NCI-H2196 (cell line): ENCODE results near the gene ZBTB47.

Experiments
- DNase-seq: peaks from one replicate; lab custom pipeline; 2025; ENCODE audit not compliant: unreplicated experiment; lab: John Stamatoyannopoulos, UW

The ZBTB47 gene

DNA sequence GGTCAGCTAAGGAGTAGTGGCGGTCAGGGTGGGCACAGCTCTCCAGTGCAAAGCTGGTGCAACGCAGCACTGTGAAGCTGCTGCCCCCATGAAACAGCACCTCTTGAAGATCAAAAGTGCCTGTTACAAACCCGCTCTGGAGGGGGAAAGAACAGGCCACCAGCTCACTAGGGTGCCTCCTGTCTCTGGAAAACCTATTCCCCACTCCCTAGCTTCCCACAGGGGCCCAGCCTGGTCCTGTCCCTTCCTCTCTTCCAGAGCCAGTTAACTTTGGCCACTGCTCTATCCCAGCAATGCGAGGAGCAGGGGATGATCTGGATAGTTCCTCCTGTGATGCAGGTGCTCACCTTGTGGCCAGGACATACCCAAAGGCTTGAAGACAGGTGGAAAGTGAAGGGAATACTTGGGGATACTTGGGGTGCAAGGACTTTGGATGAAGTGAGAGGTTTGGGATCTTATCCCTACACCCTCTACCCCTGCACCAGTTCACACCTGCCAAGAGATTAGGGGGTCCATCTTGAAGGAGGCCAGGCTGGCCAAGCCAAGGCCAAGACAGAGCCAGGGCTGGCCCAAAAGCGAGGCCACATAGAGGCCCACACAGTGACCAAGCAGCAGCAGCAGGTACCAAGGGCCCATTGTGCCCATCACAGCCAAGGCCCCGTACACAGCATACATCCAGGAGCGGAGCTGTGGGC, 44.9 kb downstream of the ZBTB47 start:
- DNase-seq, result no peak

DNA sequence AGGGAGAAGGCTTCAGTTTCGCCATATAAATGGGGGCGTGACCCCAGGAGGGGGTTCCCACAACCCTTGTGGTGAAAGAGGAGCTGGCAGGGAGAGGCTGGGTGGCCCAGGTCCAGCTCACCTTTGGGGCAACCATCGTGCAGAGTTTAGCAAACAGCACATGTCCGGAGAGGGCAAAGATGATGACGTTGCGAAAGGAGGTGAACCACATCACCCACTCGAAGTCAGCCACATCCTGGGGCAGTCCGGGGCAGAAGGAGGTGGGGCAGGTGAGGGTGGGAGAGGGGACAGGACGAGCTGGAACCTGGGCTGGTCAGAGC, 45.4 kb downstream of the ZBTB47 start:
- DNase-seq, result no peak

- no peak for DNase-seq
Measured at GRCh38 chr3:42699511-42699971, 46.0 kb downstream of the ZBTB47 start.

GRCh38 chr3:42700366-42701288, 47.1 kb downstream of the ZBTB47 start:
- DNase-seq, result no peak

GRCh38 chr3:42701371-42702065, 48.0 kb downstream of the ZBTB47 start:
- DNase-seq, result no peak

DNA sequence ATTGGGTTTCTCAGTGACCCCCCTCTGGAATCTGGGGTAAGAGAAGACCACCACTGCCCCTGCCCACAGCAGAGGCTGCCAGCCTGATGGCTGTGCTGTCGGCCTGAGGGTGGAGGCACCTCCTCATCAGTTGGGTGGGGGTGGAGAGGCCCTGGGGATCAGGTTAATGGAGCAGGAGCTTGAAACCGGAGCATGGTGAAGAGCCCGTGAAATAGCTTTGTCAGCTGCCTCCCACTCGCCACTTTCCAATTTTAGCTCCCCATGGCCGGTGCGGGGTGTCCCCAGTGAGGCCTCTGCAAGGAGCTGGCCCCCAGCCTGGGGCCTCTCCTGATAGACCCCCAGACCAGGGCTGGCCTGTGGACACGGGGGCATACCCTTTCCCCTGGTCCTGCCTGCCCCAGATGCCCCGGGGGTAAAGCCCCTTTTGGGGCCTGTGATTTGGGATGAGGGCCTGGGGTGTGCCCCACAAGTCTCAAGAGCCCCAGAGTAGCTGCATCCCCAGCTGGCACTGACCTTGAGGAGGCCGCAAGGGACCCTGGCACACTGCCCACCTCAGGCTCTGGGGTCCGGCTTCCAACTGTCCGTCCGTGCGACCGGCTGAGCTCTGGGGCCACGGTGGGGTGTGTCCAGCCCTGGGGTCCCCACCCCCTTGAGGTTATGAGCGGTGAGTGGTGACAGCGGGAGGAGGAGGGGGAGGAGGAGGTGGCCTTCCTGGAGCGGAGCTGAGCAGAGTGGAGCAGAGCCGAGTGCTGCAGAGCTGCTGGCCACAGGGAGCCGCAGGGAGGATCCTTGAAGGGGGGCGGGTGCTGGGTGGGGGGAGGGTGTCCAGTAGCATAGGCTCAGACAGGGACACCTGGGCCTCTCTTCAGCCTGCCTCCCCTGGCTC, 48.8 kb downstream of the ZBTB47 start, which contains the start of gene HHATL:
Gene HHATL, minus strand, starts transcription at position 733 of the 886 bp plus-strand sequence. CDS start 1,972 bp downstream, outside the sequence.
- no peak for DNase-seq

DNA sequence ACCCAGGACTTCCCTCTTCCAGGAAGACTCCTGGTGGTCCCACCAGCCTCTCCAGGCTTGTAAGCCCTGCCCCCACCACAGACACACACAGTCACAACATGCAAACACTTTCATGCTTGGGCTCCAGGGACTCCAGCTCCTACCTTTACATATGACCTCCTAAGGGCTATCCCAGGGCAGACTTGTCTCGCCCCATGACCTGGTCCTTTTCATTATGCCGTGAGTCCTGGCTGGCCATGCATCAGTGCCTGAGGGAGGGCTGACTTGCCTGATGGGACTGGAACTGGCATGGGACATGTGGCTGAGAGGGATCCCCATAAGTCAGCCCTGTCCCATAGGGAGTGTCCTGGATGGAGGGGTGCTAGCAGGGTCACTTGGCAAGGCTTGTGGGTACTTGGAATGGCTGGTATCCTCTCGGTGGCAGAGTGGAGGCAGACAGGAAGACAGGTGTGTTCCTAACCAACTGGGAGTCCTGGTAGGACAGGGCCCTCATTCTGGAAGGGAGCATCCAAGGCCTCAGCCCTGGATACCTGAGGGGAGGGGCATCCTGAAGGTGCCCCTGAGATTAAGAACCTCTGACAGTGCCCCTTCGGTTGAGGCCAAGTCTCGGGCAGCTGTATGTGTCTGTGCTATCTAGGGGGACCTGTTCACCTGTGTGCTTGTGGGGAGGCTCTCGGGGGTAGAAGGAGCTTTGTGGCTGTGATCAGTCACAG, 49.6 kb downstream of the ZBTB47 start:
- no peak for DNase-seq

GRCh38 chr3:42703695-42704025, 50.2 kb downstream of the ZBTB47 start:
- DNase-seq, result no peak

DNA sequence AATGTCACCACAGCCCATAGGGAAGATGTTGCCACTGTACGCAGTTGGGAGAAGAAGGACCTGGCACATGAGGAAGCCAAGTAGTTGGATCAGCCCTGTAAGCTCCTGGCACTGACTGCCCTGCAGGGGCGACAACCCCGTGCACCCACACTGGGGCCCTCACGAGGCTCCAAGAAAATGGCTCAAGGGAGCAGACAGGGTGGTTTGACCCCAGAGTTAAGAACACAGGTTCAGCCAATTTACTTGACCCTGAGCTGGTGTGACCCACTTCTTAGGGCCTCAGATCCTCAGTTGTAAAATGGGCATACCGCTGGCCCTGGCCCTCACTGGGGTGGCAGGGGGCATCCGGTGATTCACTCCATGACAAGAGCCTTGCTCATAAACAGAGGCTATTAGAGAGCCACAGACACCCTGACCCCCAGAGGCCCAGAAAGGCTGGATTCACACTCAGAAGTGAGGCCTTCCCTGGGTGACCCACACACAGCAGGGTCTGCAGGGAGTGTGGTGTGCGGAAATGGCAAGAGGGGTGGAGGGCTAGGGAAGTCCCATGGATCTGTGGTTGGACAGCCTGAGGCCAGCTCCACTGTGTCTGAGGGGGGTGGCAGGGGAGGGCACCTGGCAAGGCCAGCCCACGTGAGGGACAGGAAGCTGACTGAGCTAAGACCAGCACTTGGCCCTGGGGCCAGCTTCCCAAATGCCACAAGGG, 50.8 kb downstream of the ZBTB47 start:
- DNase-seq, result no peak

DNA sequence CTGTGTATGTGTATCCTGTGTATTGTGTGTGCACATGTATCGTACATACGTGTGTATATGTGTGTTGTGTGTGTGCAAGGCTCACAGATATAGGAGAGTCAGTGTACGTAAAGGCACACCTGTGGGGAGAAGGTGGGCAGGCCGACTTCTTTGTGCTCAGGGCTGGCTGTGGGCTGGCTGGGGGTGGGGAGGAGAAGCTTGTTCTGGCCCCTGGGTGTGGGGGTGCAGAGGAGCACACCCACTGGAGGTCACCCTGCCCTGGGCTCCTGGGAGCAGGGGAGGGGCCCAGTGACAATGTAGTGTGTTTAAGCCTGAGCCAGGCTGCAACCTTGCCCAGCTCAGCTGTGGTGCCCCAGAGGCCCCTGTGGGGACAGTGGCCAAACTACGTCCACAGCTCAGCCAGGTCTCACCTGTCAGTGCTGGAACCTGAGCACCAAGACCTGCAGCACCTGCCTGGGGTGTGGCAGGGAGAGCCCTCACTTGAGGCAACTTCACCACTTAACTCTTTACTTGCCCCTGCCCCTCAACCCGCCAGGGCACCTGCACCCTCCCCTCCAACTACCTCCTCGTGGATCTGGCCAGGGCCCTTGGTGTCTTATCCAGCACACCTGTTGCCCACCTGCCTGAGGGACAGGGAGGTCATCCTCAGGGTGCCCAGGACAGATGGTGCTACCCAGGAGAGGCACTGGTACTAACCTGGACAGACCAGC, 51.7 kb downstream of the ZBTB47 start:
- no peak for DNase-seq

DNA sequence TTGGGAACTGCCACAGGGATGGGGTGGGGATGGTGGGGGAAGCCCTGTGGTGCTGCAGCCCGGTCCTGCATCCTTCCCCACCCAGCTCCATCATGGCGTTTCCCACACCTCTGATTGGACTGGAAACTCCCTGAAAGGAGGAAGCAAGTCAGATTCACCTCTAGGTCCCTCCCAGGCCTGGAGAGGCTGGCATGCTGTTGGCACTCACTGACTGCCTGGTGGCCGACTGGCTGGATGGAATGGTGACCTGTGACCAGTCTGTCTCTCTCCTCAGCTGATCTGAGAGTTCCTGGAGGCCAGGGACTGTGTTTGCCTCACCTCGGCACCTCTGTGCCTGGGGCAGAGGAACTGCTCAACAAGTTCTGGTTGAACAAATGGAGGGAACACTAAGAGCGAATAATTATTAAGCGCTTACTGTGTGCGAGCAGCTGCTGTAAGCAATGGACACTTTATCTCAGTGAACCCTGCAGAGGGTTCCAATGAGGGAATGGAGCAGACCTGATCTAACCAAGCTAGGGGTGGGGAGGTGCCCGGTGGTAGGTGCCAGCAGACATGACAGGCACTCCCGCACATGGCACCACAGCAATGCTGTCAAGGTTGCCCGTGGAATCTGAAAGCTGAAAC, 52.6 kb downstream of the ZBTB47 start:
- DNase-seq, result no peak

- DNase-seq, result no peak
Measured at GRCh38 chr3:42706721-42707619, 53.5 kb downstream of the ZBTB47 start.

DNA sequence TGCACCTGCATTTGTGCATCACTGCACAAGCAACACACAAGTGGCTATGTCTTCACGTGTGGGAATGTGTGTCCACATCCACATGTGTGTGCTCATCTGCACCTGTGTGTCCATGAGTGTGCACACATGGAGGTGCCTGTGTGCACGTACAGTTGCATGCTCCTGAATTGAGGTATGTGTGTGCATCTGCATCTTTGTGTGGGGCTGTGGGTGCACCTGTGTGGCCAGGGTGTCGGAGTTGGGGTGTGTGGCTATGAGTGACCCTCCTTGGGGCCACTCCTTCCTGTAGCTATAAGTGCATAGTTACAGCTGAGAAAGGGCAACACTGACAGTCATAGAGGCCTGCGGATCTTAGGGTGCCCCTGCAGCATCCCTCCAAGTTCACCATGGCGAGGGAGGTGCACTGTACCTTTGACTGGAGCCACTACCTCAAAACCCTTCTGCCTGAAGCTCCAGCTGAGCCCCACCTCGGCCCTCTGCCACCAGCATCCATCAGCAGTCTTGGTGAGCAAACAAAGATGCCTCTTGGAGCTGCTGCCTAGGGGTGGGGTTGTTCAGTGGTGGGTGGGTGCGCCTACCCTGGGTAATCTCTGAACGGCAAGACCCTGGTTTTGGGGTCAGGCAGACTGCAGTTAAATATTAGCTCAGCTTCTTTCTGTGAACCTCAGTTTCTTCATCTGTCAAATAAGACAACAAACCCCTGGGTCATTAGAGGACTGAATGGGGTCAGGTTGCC, 54.3 kb downstream of the ZBTB47 start:
- DNase-seq, result no peak

DNA sequence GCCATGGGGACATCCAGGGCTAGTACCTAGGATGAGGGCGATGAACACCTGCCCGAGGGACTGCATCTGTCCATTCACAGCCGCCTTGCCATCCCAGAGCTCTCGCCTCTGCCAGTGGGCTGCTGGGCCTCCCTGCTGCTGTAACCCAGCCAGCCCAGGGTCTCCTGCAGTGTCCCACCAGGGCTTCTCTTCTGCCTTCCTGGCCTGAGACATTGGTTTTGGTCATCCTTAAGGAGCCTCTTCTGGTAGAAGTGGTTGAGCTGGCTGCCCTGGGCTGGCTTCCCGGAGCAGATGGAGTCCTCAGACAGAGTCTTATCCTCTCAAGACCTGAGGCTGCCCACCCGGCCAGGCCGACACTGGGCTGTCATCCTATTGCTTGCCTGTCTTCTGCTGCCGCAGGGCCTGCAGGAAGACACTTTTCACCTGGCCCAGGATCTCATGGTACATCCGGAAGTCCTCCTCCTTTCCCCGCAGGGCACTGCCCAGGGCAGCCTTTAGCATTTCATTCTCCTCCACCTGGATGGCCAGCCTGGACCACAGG, 55.2 kb downstream of the ZBTB47 start:
- DNase-seq, result no peak

GRCh38 chr3:42709621-42710020, 56.1 kb downstream of the ZBTB47 start:
- DNase-seq, result no peak

DNA sequence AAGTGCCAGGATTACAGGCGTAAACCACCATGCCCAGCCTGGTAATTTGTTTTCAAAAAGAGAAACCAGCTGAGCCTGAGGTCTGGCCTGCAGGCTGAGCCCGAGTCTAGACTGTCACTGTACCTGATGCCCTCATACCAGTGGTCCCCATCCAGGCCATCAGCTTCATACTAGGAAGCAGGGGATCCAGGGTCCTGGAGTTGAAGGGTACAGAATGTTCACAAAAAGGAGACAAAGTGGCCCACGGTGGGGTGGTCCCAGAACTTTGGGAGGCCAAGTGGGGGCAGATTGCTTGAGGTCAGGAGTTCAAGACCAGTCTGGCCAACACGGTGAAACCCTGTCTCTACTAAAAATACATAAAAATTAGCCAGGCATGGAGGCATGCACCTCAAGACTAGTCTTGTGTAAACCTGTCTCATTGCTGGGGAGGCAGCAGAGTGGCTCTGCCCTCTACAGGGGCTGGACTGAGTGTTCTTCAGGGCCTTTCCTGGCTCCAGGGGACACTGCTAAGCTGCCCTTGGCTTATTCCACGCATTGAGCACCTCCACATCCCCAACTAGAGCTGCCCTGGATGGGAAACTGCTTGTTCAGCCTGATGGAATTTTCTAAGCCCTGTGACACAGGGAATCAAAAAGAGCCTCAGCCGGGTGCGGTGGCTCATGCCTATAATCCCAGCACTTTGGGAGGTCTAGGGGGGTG, 57.0 kb downstream of the ZBTB47 start:
- no peak for DNase-seq
